K562 (cell line): ENCODE data around the gene PYDC1. TPM values are rescaled to one million over a fixed set of nuclear protein-coding genes. Genes with fewer than 3 reads are reported as not detected.
A peak's percentile ranks its signal among the peaks of the same experiment; 100 is the strongest.

ENCODE experiments used
- E2F1 ChIP-seq: sonication (generic); formaldehyde crosslinking; IDR thresholded peaks from 2 replicates; pipeline ENCODE4 v1.8.1; 2023; ENCODE audit warnings: mild to moderate bottlenecking, missing genetic modification reagents, moderate library complexity
- FOXK2 ChIP-seq, 2 experiments: fragments of 450-650 bp; IDR thresholded peaks in 1 of 2; conservative IDR thresholded peaks in 1 of 2; 2 replicates each; pipeline ENCODE4 v1.6.1; 2016; ENCODE audit warnings: low read depth in 2 of 2, mild to moderate bottlenecking in 1 of 2
- GABPB1 ChIP-seq: sonication (generic); formaldehyde crosslinking; IDR thresholded peaks from 2 replicates; pipeline ENCODE4 v1.8.0; 2022; ENCODE audit warnings: mild to moderate bottlenecking, missing genetic modification reagents
- ILF3 ChIP-seq: fragments of 450-650 bp; IDR thresholded peaks from 2 replicates; pipeline ENCODE4 v1.6.1; 2018; ENCODE audit warnings: antibody characterized with exemption, mild to moderate bottlenecking, moderate library complexity, borderline replicate concordance
- KAT7 ChIP-seq: sonication (generic); formaldehyde crosslinking; IDR thresholded peaks from 2 replicates; pipeline ENCODE4 v1.8.0; 2022; ENCODE audit warnings: missing genetic modification reagents, mild to moderate bottlenecking, borderline replicate concordance
- KHSRP ChIP-seq: fragments of 450-650 bp; IDR thresholded peaks from 2 replicates; pipeline ENCODE4 v1.6.1; 2017
- NR2F6 ChIP-seq: fragments of 450-650 bp; formaldehyde crosslinking; IDR thresholded peaks from 2 replicates; pipeline ENCODE4 v1.4.0; 2020; ENCODE audit warnings: mild to moderate bottlenecking
- POLR2A ChIP-seq: fragments of 450-650 bp; conservative IDR thresholded peaks from 2 replicates; pipeline ENCODE4 v1.6.1; 2016
- RERE ChIP-seq: sonication (generic); formaldehyde crosslinking; IDR thresholded peaks from 2 replicates; pipeline ENCODE4 v1.8.0; 2023; ENCODE audit warnings: missing genetic modification reagents, mild to moderate bottlenecking, borderline replicate concordance
- STAT5A ChIP-seq: IDR thresholded peaks from 2 replicates; pipeline ENCODE4 v1.6.1; 2012; ENCODE audit warnings: low read length, inconsistent platforms, borderline replicate concordance
- TFAP4 ChIP-seq: sonication (generic); formaldehyde crosslinking; IDR thresholded peaks from 2 replicates; pipeline ENCODE4 v1.8.0; 2022; ENCODE audit warnings: missing genetic modification reagents, mild to moderate bottlenecking, moderate library complexity, borderline replicate concordance
- ZBTB49 ChIP-seq: sonication (generic); formaldehyde crosslinking; IDR thresholded peaks from 2 replicates; pipeline ENCODE4 v1.8.0; 2022; ENCODE audit warnings: missing genetic modification reagents, mild to moderate bottlenecking, borderline replicate concordance
- ZKSCAN8 ChIP-seq: fragments of 200-800 bp; sonication (Bioruptor generic); IDR thresholded peaks from 2 replicates; pipeline ENCODE4 v1.6.1; 2016; ENCODE audit warnings: missing genetic modification characterization, missing compliant biosample characterization
- ZNF316 ChIP-seq: fragments of 450-650 bp; IDR thresholded peaks from 2 replicates; pipeline ENCODE4 v1.6.1; 2016
- ZNF324 ChIP-seq: fragments of 250-450 bp; sonication (Bioruptor Pico); IDR thresholded peaks from 2 replicates; pipeline ENCODE4 v1.4.0; 2020; ENCODE audit warnings: mild to moderate bottlenecking
- ZNF57 ChIP-seq: fragments of 450-650 bp; formaldehyde crosslinking; IDR thresholded peaks from 2 replicates; pipeline ENCODE4 v1.4.0; 2020; ENCODE audit warnings: mild to moderate bottlenecking, moderate library complexity
- ZNF696 ChIP-seq: fragments of 250-450 bp; sonication (Bioruptor Pico); conservative IDR thresholded peaks from 2 replicates; pipeline ENCODE4 v1.4.0; 2020; ENCODE audit warnings: mild to moderate bottlenecking, moderate library complexity
- polyA plus RNA-seq, 8 experiments: library from polyadenylated mRNA; depleted of rRNA in 4 of 8; stranded (reverse) in 5 of 8; unstranded in 3 of 8; fragments of >200 nt; fragmentation: Nextera tagmentation in 2 of 8; fragmentation: Illumina TruSeq in 1 of 8; extraction: Ambion mirVana in 2 of 8; extraction: Trizol in 1 of 8; gene quantifications; 2 replicates each; pipeline versions ENCODE4 v1.2.1 to v1.2.3, GENCODE V29; 2011 to 2014; ENCODE audit warnings: inconsistent platforms in 1 of 8, missing spikeins in 1 of 8
- total RNA-seq, 7 experiments: library from RNA; depleted of rRNA in 6 of 7; stranded (reverse); fragments of >200 nt in 6 of 7; fragmentation: Illumina TruSeq in 2 of 7; extraction: Trizol in 2 of 7; gene quantifications; 2 replicates each; pipeline versions ENCODE4 v1.2.1 to v1.2.3, GENCODE V29; 2011 to 2021; ENCODE audit warnings: low replicate concordance in 1 of 7

Gene PYDC1
- total and polyA plus RNA-seq, 9 of the 15 experiments (the other 6 are each of a cell fraction or from before 2014, with no cell fraction given), result not detected

- TF ChIP-seq ZBTB49 (0 out of 2 replicates have a peak, but pooled peaks have one; percentile 71), TFAP4 (CRISPR knock-in tag) (0 out of 2 replicates have a peak, but pooled peaks have one; percentile 27), FOXK2 (conservative IDR thresholded peaks at IDR 0.05 in 1 of 2, IDR thresholded peaks at IDR 0.05 in 1 of 2; ENCODE audit: low read depth in 2 of 2) (no peak), KAT7 (CRISPR knock-in tag) (0 out of 2 replicates have a peak, but pooled peaks have one; percentile 35), RERE (CRISPR knock-in tag) (peak; percentile 67; the same call in 1 of the 2 replicates), NR2F6 (CRISPR knock-in tag) (no peak), ZNF324 (CRISPR knock-in tag) (no peak), STAT5A (0 out of 2 replicates have a peak, but pooled peaks have one; percentile 3), ZKSCAN8 (CRISPR knock-in tag) (no peak), GABPB1 (CRISPR knock-in tag) (peak; percentile 45; the same call in 1 of the 2 replicates), ILF3 (0 out of 2 replicates have a peak, but pooled peaks have one; percentile 18), ZNF696 (CRISPR knock-in tag) (no peak), POLR2A (peak; percentile 52; the same call in 1 of the 2 replicates), KHSRP (no peak), ZNF57 (CRISPR knock-in tag) (no peak), E2F1 (CRISPR knock-in tag) (0 out of 2 replicates have a peak, but pooled peaks have one; percentile 28), ZNF316 (no peak)
These were observed 29.8 kb downstream of the PYDC1 start (continued) for GRCh38 chr16:31186930-31187807.
